Measurements from ENCODE around the gene NUP98.

DNA sequence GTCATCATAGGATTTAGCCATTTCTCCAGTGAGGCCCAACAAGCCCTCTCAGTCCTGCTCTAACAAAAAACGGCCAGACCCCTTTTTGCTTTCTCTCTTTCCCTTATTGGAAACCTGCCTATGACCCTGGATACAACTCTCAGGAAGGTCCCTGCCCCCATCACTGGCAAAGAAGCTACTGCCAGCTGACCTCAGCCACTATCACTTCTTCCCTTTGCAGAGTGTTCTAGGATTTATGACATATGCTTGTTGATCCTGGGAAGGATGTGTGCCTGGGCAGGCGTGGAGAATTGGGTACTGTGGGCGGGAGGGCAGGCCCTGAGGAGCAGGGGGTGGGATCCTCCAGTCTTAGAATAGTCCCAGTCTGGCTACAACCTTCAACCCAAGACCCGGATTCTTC lies 18.5 kb upstream of the NUP98 start:
- TF ChIP-seq TARDBP (IDR thresholded peaks at IDR 0.05) (no peak), NFRKB (IDR thresholded peaks at IDR 0.05) (no peak), SP1 (IDR thresholded peaks at IDR 0.05) (no peak)
- TF ChIP-seq, protein P1, sequence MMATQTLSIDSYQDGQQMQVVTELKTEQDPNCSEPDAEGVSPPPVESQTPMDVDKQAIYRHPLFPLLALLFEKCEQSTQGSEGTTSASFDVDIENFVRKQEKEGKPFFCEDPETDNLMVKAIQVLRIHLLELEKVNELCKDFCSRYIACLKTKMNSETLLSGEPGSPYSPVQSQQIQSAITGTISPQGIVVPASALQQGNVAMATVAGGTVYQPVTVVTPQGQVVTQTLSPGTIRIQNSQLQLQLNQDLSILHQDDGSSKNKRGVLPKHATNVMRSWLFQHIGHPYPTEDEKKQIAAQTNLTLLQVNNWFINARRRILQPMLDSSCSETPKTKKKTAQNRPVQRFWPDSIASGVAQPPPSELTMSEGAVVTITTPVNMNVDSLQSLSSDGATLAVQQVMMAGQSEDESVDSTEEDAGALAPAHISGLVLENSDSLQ (IDR thresholded peaks at IDR 0.05) = no peak

Data from HEK293T (cell line).